Motor neuron (in vitro differentiated cells): ENCODE measurements around the gene CPA1. TPM values are rescaled to one million over a fixed set of nuclear protein-coding genes. Genes with fewer than 3 reads are reported as not detected.

ENCODE experiments used
- ATAC-seq, 8 experiments: fragments of 200-7000 bp; cut with Tn5 transposase; replicated peaks in 6 of 8; 2 replicates each; pipeline ENCODE4 v1.8.0; 2021; ENCODE audit warnings: mild to moderate bottlenecking in 8 of 8, moderate library complexity in 8 of 8
- H3K27ac ChIP-seq, 2 donors: fragments of 250-450 bp; sonication (Bioruptor Pico); 2 replicates each; pipeline ENCODE4 v1.9.0; 2021; ENCODE audit warnings: antibody characterized with exemption in 2 of 2, mild to moderate bottlenecking in 2 of 2, moderate library complexity in 1 of 2
- H3K4me1 ChIP-seq, 2 donors: fragments of 250-450 bp; sonication (Bioruptor Pico); replicated peaks in 1 of 2; 2 replicates each; pipeline ENCODE4 v1.6.1; 2021; ENCODE audit warnings: antibody characterized with exemption in 2 of 2, mild to moderate bottlenecking in 2 of 2, moderate library complexity in 1 of 2
- H3K4me3 ChIP-seq, 5 donors: fragments of 250-450 bp; sonication (Bioruptor Pico); 2 replicates each; pipeline ENCODE4 v1.9.0; 2021; ENCODE audit warnings: antibody characterized with exemption in 5 of 5, mild to moderate bottlenecking in 5 of 5, moderate library complexity in 4 of 5
- whole genome bisulfite sequencing, 10 experiments: fragments of 450-650 bp; shearing (Covaris generic); methylation state at CpG; one replicate each; pipeline ENCODE4 v1.0.0; 2022; 5-methylcytosine and 5-hydroxymethylcytosine counted together
- in situ Hi-C, 9 experiments: fragments of 400-800 bp; cut with MboI; loops; one replicate each; pipeline ENCODE4 v1.15.0; 2021; ENCODE audit warnings: low sequenced_read_pairs in 9 of 9, low pct_unique_long_range_greater_than_20kb in 2 of 9; ENCODE audit not compliant: unreplicated experiment in 9 of 9
- total RNA-seq, 8 experiments: library from RNA; unstranded; fragments of 300-600 nt; gene quantifications; 2 replicates each; pipeline versions ENCODE4 v1.2.3 to v1.2.4, GENCODE V29; 2022

CPA1 gene
- total RNA-seq, 8 experiments from 2014 or later = 0.18 to 0.91 (median 0.42) TPM; not detected in 2

DNA sequence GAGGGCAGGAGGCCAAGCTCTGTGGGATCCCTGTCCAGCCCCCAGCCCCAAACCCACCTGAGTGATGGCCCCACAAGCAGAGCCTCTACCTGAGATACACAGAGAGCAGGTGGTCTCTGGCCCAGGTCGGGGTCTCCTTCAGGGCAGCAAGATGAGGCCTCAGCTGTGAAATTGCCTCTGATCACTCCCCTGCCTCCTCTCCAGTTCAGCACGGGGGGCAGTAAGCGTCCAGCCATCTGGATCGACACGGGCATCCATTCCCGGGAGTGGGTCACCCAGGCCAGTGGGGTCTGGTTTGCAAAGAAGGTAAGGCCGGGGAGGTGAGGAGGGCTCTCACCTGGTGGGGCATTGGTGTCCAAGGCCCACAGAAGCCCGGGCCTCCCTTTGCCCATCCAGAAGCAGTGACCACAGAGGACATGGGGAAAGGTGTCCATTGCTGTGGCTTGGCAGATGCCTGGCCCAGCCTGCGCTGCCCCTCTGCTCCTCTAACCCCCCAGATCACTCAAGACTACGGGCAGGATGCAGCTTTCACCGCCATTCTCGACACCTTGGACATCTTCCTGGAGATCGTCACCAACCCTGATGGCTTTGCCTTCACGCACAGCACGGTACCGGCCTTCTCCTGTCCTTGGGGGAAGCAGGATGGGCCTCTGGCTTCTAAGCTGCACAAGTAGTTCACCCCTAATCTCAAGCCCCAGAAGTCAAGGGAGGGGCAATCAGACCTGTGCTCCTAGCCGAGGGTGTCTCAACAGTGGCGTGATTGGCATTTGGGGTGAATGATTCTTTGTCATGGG is 3.1 kb downstream of the CPA1 start:
- WGBS, 10 experiments = 40 to 100% (median 80%) methylated on average over 1 to 5 of the region's 18 CpGs; no CpG with 5 or more reads in 4 of the 10 experiments

DNA sequence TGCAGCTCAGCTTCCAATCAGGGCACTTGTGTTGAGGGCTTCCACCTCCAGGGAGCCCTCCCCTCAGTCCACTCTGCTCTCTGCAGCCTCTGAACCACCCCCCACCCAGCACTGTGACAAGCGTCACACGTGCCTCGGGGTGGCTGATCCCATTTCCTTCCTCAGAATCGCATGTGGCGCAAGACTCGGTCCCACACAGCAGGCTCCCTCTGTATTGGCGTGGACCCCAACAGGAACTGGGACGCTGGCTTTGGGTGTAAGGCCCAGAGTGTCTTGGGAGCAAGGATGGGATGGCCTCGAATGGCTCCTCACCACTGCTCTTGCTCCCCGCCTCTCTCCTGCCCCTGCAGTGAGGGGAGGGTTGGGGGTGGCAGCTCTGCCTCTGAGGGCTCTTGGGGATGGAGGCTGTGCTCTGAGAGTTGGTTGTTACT is 4.1 kb downstream of the CPA1 start:
- WGBS, 10 experiments = 69 to 94% (median 86%) methylated on average over 2 to 7 of the region's 10 CpGs; no CpG with 5 or more reads in 7 of the 10 experiments
- H3K4me3 ChIP-seq = no peak overlapping the region
- peaks cover 15 to 21% of the 10 kb centered on the region in 2 donors for H3K4me1 ChIP-seq
- no peak overlapping the region for H3K27ac ChIP-seq
- ATAC-seq = no peak
- in situ Hi-C loops = no loop called here

More for the DNA sequence above, 3.1 kb downstream of the CPA1 start:
- in situ Hi-C loops = no loop called here
- H3K4me3 ChIP-seq = no peak overlapping the region
- no peak for ATAC-seq
- no peak overlapping the region for H3K27ac ChIP-seq
- peaks cover 15 to 21% of the 10 kb centered on the region in 2 donors for H3K4me1 ChIP-seq

GRCh38 chr7:130384841-130385599 is 4.7 kb downstream of the CPA1 start:
- Histone ChIP-seq H3K4me3 (no peak overlapping the region), H3K4me1 (peaks cover 10 to 16% of the 10 kb centered on the region in 2 donors), H3K27ac (no peak overlapping the region)
- in situ Hi-C loops = no loop called here
- WGBS, 10 experiments = 89 to 100% (median 93%) methylated on average over 1 to 9 of the region's 13 CpGs; no CpG with 5 or more reads in 4 of the 10 experiments
- no peak for ATAC-seq

- no peak overlapping the region for H3K27ac ChIP-seq
- no peak overlapping the region for H3K4me3 ChIP-seq
- ATAC-seq = no peak
- in situ Hi-C loops = no loop called here
- WGBS, 10 experiments = 80 to 95% (median 82%) methylated on average over 1 to 3 of the region's 6 CpGs; no CpG with 5 or more reads in 6 of the 10 experiments
- peaks cover 4 to 10% of the 10 kb centered on the region in 2 donors for H3K4me1 ChIP-seq
Observed at GRCh38 chr7:130385600-130386066, 5.3 kb downstream of the CPA1 start.

DNA sequence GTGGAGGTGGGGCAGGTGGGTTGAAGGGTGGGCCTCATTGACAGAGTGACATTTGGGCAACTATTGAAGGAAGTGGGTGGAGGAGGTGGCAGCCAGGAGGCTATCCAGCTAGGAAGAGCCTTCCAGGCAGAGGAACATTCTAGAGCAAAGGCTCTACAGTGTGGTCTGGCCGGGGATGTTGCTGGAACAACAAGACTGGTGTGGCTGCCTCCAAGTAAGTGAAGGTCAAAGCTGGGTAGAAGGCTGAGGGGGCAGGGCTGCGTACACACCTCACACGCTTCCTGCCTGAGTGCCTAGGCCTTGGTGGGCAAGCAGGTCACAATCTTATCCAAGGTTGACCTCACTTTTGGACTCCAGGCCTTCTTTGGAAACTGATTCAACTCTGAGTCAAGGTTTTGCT is 6.6 kb downstream of the CPA1 start:
- Histone ChIP-seq H3K27ac (no peak overlapping the region), H3K4me3 (no peak overlapping the region), H3K4me1 (peaks cover 4 to 5% of the 10 kb centered on the region in 2 donors)
- in situ Hi-C loops = no loop called here
- no peak for ATAC-seq
- WGBS, 10 experiments = 77 to 100% (median 95%) methylated on average over 1 to 3 of the region's 3 CpGs; no CpG with 5 or more reads in 4 of the 10 experiments

DNA sequence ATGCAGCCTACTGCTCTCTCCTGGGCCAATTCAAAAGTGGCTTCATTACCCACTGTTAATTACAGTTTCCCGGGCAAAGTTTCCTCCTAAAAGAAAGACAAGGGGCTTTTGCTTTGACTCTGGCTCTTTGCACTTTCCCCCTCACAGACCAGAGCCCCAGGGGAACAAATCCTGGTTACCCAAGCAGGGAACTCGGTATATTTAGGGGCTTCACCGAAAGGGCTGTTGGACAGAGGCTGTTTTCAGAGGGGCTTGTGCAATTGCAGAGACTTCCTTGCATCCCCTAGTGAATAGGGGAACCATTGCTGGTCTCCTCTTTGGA is 7.0 kb downstream of the CPA1 start:
- H3K4me1 ChIP-seq = peaks cover 8% of the 10 kb centered on the region in 2 donors
- ATAC-seq = no peak
- H3K27ac ChIP-seq = no peak overlapping the region
- in situ Hi-C loops = no loop called here
- no peak overlapping the region for H3K4me3 ChIP-seq
- 67 to 100% (median 90%) methylated on average over 2 to 3 of the region's 3 CpGs; no CpG with 5 or more reads in 4 of the 10 experiments for WGBS, 10 experiments

GRCh38 chr7:130387628-130388403 is 7.5 kb downstream of the CPA1 start:
- WGBS, 10 experiments = 69 to 100% (median 82%) methylated on average over 1 to 9 of the region's 12 CpGs; no CpG with 5 or more reads in 3 of the 10 experiments
- Histone ChIP-seq H3K27ac (no peak overlapping the region), H3K4me1 (peaks cover 13 to 14% of the 10 kb centered on the region in 2 donors), H3K4me3 (no peak overlapping the region)
- no peak for ATAC-seq
- in situ Hi-C loops = no loop called here

GRCh38 chr7:130388671-130389070 is 8.4 kb downstream of the CPA1 start:
- no peak overlapping the region for H3K27ac ChIP-seq
- no peak for ATAC-seq
- no peak overlapping the region for H3K4me3 ChIP-seq
- 33 to 94% (median 60%) methylated on average over 1 to 2 of the region's 2 CpGs; no CpG with 5 or more reads in 7 of the 10 experiments for WGBS, 10 experiments
- H3K4me1 ChIP-seq = peaks cover 20 to 22% of the 10 kb centered on the region in 2 donors
- in situ Hi-C loops = no loop called here

- no peak overlapping the region for H3K4me3 ChIP-seq
- no peak overlapping the region for H3K27ac ChIP-seq
- in situ Hi-C loops = no loop called here
- H3K4me1 ChIP-seq = peaks cover 21 to 23% of the 10 kb centered on the region in 2 donors
- no peak for ATAC-seq
- 83 to 100% (median 100%) methylated on average over 1 of the region's 1 CpG; no CpG with 5 or more reads in 3 of the 10 experiments for WGBS, 10 experiments
Observed at GRCh38 chr7:130390486-130390885, 10.2 kb downstream of the CPA1 start.

DNA sequence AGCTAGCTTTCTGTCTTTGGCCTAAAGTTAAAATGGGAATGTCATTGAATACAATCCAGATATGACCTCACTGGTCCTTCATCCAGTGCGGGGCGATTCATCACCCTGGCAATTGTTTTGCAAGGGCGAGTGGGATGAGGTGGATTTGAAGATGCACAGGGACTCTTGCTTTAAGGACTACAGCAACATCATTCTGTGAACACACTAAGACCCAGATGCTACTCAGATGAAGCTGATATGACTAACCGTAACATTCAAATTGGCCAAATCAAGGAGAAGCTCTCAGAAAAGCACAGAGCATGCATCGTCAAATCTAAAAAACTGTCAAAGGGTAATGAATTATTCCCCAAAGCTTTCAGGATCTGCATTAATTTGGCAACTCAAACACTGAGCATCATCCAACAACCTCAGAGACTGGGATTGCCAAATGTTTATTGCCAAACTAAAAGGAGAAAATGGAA is 12.8 kb downstream of the CPA1 start:
- H3K27ac ChIP-seq = peak overlapping the region in 1 of 2 donors; percentile 21

GRCh38 chr7:130393841-130394411 is 13.6 kb downstream of the CPA1 start:
- 78 to 100% (median 91%) methylated on average over 1 to 9 of the region's 10 CpGs for WGBS, 10 experiments
- Histone ChIP-seq H3K27ac (no peak overlapping the region), H3K4me1 (peaks cover 39 to 47% of the 10 kb centered on the region in 2 donors), H3K4me3 (no peak overlapping the region)
- in situ Hi-C loops = no loop called here
- ATAC-seq = no peak

More for the DNA sequence above, 12.8 kb downstream of the CPA1 start:
- H3K4me1 ChIP-seq = peaks cover 40 to 47% of the 10 kb centered on the region in 2 donors
- WGBS, 10 experiments = 12 to 100% (median 78%) methylated on average over 2 to 5 of the region's 5 CpGs; no CpG with 5 or more reads in 2 of the 10 experiments
- no peak overlapping the region for H3K4me3 ChIP-seq
- in situ Hi-C loops = no loop called here
- ATAC-seq = peak in 6 of 8 experiments; percentile 34 to 87 (median 70)
